ENCODE measurements around the gene PTPN20. TPM values are rescaled to one million over a fixed set of nuclear protein-coding genes. Genes with fewer than 3 reads are reported as not detected.
A peak's percentile ranks its signal among the peaks of the same experiment; 100 is the strongest.

The PTPN20 gene
- total and polyA plus RNA-seq, 7 donors, result 1.3 to 5.9 (median 4.0) TPM

GRCh38 chr10:47027108-47027783, 116.0 kb downstream of the PTPN20 start:
- WGBS, 3 donors, result 79 to 86% (median 80%) methylated on average over 8 to 9 of the region's 9 CpGs
- H3K36me3 ChIP-seq (ENCODE audit: insufficient read depth in 1 of 2, low read depth in 1 of 2), result no peaks in the 10 kb centered on the region
- TF ChIP-seq CTCF (IDR thresholded peaks at IDR 0.05), result no peak
- no peak for ATAC-seq
- H3K4me1 ChIP-seq, result no peaks in the 10 kb centered on the region
- H3K27ac ChIP-seq, result no peak overlapping the region
- peak; percentile 11 to 46 for DNase-seq
- no peaks in the 10 kb centered on the region for H3K27me3 ChIP-seq (ENCODE audit: insufficient read depth in 3 of 3, low read length in 2 of 3)
- intact Hi-C loops (cut with DNase I), result no loop called here
- H3K9me3 ChIP-seq, result no peaks in the 10 kb centered on the region
- no peak overlapping the region for H3K4me3 ChIP-seq

GRCh38 chr10:47027784-47028260, 116.6 kb downstream of the PTPN20 start:
- Histone ChIP-seq H3K9me3 (no peaks in the 10 kb centered on the region), H3K27me3 (ENCODE audit: insufficient read depth in 3 of 3, low read length in 2 of 3) (no peaks in the 10 kb centered on the region), H3K36me3 (ENCODE audit: insufficient read depth in 1 of 2, low read depth in 1 of 2) (no peaks in the 10 kb centered on the region), H3K4me1 (no peaks in the 10 kb centered on the region), H3K27ac (no peak overlapping the region), H3K4me3 (no peak overlapping the region)
- 83 to 89% (median 87%) methylated on average over 8 of the region's 8 CpGs for WGBS, 3 donors
- DNase-seq (peak; percentile 8 to 14), ATAC-seq (no peak)
- no peak for TF ChIP-seq CTCF (IDR thresholded peaks at IDR 0.05)
- intact Hi-C loops (cut with DNase I), result no loop called here

- Histone ChIP-seq H3K9me3 (no peaks in the 10 kb centered on the region), H3K27ac (no peak overlapping the region), H3K36me3 (ENCODE audit: insufficient read depth in 1 of 2, low read depth in 1 of 2) (no peaks in the 10 kb centered on the region), H3K4me1 (no peaks in the 10 kb centered on the region), H3K27me3 (ENCODE audit: insufficient read depth in 3 of 3, low read length in 2 of 3) (no peaks in the 10 kb centered on the region), H3K4me3 (no peak overlapping the region)
- ATAC-seq (no peak), DNase-seq (peak in 1 of 2 donors; percentile 6)
- TF ChIP-seq CTCF (IDR thresholded peaks at IDR 0.05), result no peak
- 92 to 96% (median 96%) methylated on average over 8 of the region's 8 CpGs for WGBS, 3 donors
- intact Hi-C loops (cut with DNase I), result no loop called here
Observed at GRCh38 chr10:47028466-47028865, 117.2 kb downstream of the PTPN20 start.

GRCh38 chr10:47029181-47030009, 118.2 kb downstream of the PTPN20 start:
- ATAC-seq, result peak in 1 of 4 donors; percentile 21
- intact Hi-C loops (cut with DNase I), result no loop called here
- TF ChIP-seq CTCF (IDR thresholded peaks at IDR 0.05), result no peak
- Histone ChIP-seq H3K4me1 (no peaks in the 10 kb centered on the region), H3K27ac (no peak overlapping the region), H3K36me3 (ENCODE audit: insufficient read depth in 1 of 2, low read depth in 1 of 2) (no peaks in the 10 kb centered on the region), H3K27me3 (ENCODE audit: insufficient read depth in 3 of 3, low read length in 2 of 3) (no peaks in the 10 kb centered on the region), H3K9me3 (no peaks in the 10 kb centered on the region), H3K4me3 (no peak overlapping the region)
- DNase-seq, result peak in 1 of 2 donors; percentile 60
- WGBS, 3 donors, result 76 to 85% (median 84%) methylated on average over 13 of the region's 13 CpGs

Data from psoas muscle (tissue), 8 donors.